T-helper 1 cell treated with Interleukin-12 subunit alpha and Interleukin-12 subunit beta and Interleukin-4 antibody, amounts not matched to agents 30 μg/mL and 1 μg/mL, for 36 hours (primary cell): Measurements from ENCODE around the gene SUMO2.
"Not testable (repeated sequence)": the region's sequence is repeated elsewhere in the genome, so short reads cannot be mapped to it uniquely, and the experiment has no call there.

Source experiments
- H3K27ac Mint-ChIP-seq: one replicate; pipeline ENCODE4 v1.8.0; 2021; ENCODE audit warnings: mild to moderate bottlenecking, mixed read lengths
- H3K27me3 Mint-ChIP-seq: one replicate; pipeline ENCODE4 v1.8.0; 2021; ENCODE audit warnings: low read depth, mixed read lengths
- H3K36me3 Mint-ChIP-seq: one replicate; pipeline ENCODE4 v1.8.0; 2021; ENCODE audit warnings: low read depth, mixed read lengths
- H3K4me1 Mint-ChIP-seq: one replicate; pipeline ENCODE4 v1.8.0; 2021; ENCODE audit warnings: low read depth, mixed read lengths
- H3K4me3 Mint-ChIP-seq: one replicate; pipeline ENCODE4 v1.8.0; 2021; ENCODE audit warnings: mild to moderate bottlenecking, moderate library complexity, mixed read lengths
- H3K9me3 Mint-ChIP-seq: one replicate; pipeline ENCODE4 v1.8.0; 2021; ENCODE audit warnings: mixed read lengths

Gene SUMO2

GRCh38 chr17:75144816-75145512 is 37.8 kb downstream of the SUMO2 start:
- H3K27me3 Mint-ChIP-seq, result no peaks in the 10 kb centered on the region
- H3K36me3 Mint-ChIP-seq, result peaks cover 59% of the 10 kb centered on the region
- H3K4me1 Mint-ChIP-seq, result peaks cover 33% of the 10 kb centered on the region
- no peaks in the 10 kb centered on the region for H3K9me3 Mint-ChIP-seq
- no peak overlapping the region for H3K27ac Mint-ChIP-seq
- H3K4me3 Mint-ChIP-seq, result no peak overlapping the region

GRCh38 chr17:75142236-75142971 is 40.4 kb downstream of the SUMO2 start:
- peaks cover 22% of the 10 kb centered on the region for H3K4me1 Mint-ChIP-seq
- peaks cover 42% of the 10 kb centered on the region for H3K36me3 Mint-ChIP-seq
- H3K4me3 Mint-ChIP-seq, result no peak overlapping the region
- H3K27me3 Mint-ChIP-seq, result no peaks in the 10 kb centered on the region
- no peaks in the 10 kb centered on the region for H3K9me3 Mint-ChIP-seq
- H3K27ac Mint-ChIP-seq, result no peak overlapping the region

GRCh38 chr17:75138519-75138918 is 44.2 kb downstream of the SUMO2 start:
- Mint-ChIP-seq H3K27ac (no peak overlapping the region), H3K4me1 (peaks cover 15% of the 10 kb centered on the region), H3K36me3 (peaks cover 22% of the 10 kb centered on the region), H3K27me3 (no peaks in the 10 kb centered on the region), H3K9me3 (no peaks in the 10 kb centered on the region), H3K4me3 (no peak overlapping the region)

GRCh38 chr17:75137762-75138161 is 45.0 kb downstream of the SUMO2 start:
- H3K4me3 Mint-ChIP-seq, H3K27me3 Mint-ChIP-seq, H3K27ac Mint-ChIP-seq, H3K9me3 Mint-ChIP-seq: not testable (repeated sequence)
- peaks cover 15% of the 10 kb centered on the region for H3K4me1 Mint-ChIP-seq
- peaks cover 22% of the 10 kb centered on the region for H3K36me3 Mint-ChIP-seq

GRCh38 chr17:75135946-75136345 is 46.8 kb downstream of the SUMO2 start:
- Mint-ChIP-seq H3K4me3 (no peak overlapping the region), H3K9me3 (no peaks in the 10 kb centered on the region), H3K4me1 (peaks cover 16% of the 10 kb centered on the region), H3K27ac (peak overlapping the region; percentile 41), H3K36me3 (peaks cover 14% of the 10 kb centered on the region), H3K27me3 (no peaks in the 10 kb centered on the region)

GRCh38 chr17:75135452-75135851 is 47.3 kb downstream of the SUMO2 start:
- Mint-ChIP-seq H3K4me1 (peaks cover 14% of the 10 kb centered on the region), H3K27me3 (no peaks in the 10 kb centered on the region), H3K4me3 (no peak overlapping the region), H3K27ac (peak overlapping the region; percentile 41), H3K36me3 (peaks cover 13% of the 10 kb centered on the region), H3K9me3 (no peaks in the 10 kb centered on the region)

- not testable (repeated sequence) for H3K4me3 Mint-ChIP-seq, H3K27ac Mint-ChIP-seq
Measured at GRCh38 chr17:75133607-75134347, 49.0 kb downstream of the SUMO2 start.

GRCh38 chr17:75133001-75133400 is 49.8 kb downstream of the SUMO2 start:
- Mint-ChIP-seq H3K27me3 (no peaks in the 10 kb centered on the region), H3K4me1 (peaks cover 14% of the 10 kb centered on the region), H3K4me3 (peak overlapping the region; percentile 17), H3K9me3 (no peaks in the 10 kb centered on the region), H3K27ac (peak overlapping the region; percentile 20), H3K36me3 (peaks cover 15% of the 10 kb centered on the region)

More at GRCh38 chr17:75133607-75134347, 49.0 kb downstream of the SUMO2 start:
- not testable (repeated sequence) for H3K27me3 Mint-ChIP-seq, H3K9me3 Mint-ChIP-seq
- peaks cover 14% of the 10 kb centered on the region for H3K4me1 Mint-ChIP-seq
- H3K36me3 Mint-ChIP-seq, result peaks cover 14% of the 10 kb centered on the region

- Mint-ChIP-seq H3K27ac (peak overlapping the region; percentile 83), H3K36me3 (peaks cover 15% of the 10 kb centered on the region), H3K4me1 (peaks cover 14% of the 10 kb centered on the region), H3K4me3 (peak overlapping the region; percentile 85)
- not testable (repeated sequence) for H3K9me3 Mint-ChIP-seq, H3K27me3 Mint-ChIP-seq
Measured at GRCh38 chr17:75132018-75133000, 50.5 kb downstream of the SUMO2 start.

- no peaks in the 10 kb centered on the region for H3K27me3 Mint-ChIP-seq
- no peaks in the 10 kb centered on the region for H3K9me3 Mint-ChIP-seq
- peak within 1 kb of the TSS; percentile 90 for H3K4me3 Mint-ChIP-seq
- H3K27ac Mint-ChIP-seq, result peak within 1 kb of the TSS; percentile 84
- H3K4me1 Mint-ChIP-seq, result peaks cover 14% of the 10 kb centered on the region
- peaks cover 15% of the 10 kb centered on the region for H3K36me3 Mint-ChIP-seq
Measured at GRCh38 chr17:75131278-75132017, 51.3 kb downstream of the SUMO2 start, which contains the start of gene NT5C. Gene NT5C, minus strand, starts transcription at chr17:75131742. Its CDS starts 35 bp downstream, at chr17:75131707.

GRCh38 chr17:75130632-75131277 is 52.0 kb downstream of the SUMO2 start:
- H3K9me3 Mint-ChIP-seq, result no peaks in the 10 kb centered on the region
- H3K4me3 Mint-ChIP-seq, result peak overlapping the region; percentile 90
- H3K27me3 Mint-ChIP-seq, result no peaks in the 10 kb centered on the region
- H3K27ac Mint-ChIP-seq, result peak overlapping the region; percentile 84
- H3K36me3 Mint-ChIP-seq, result peaks cover 12% of the 10 kb centered on the region
- H3K4me1 Mint-ChIP-seq, result peaks cover 21% of the 10 kb centered on the region

- Mint-ChIP-seq H3K27me3 (no peaks in the 10 kb centered on the region), H3K4me1 (peaks cover 24% of the 10 kb centered on the region), H3K4me3 (peak overlapping the region; percentile 90), H3K36me3 (peaks cover 12% of the 10 kb centered on the region), H3K9me3 (no peaks in the 10 kb centered on the region), H3K27ac (peak overlapping the region; percentile 84)
Measured at GRCh38 chr17:75130059-75130631, 52.6 kb downstream of the SUMO2 start.
